Mammary epithelial cell (primary cell): ENCODE data around the gene LCORL.

ENCODE experiments used
- EZH2 ChIP-seq: IDR thresholded peaks from 2 replicates; pipeline ENCODE4 v1.6.1; 2012; ENCODE audit warnings: low read length, inconsistent platforms, borderline replicate concordance
- TF ChIP-seq, protein P1 (sequence below), 2 donors: IDR thresholded peaks in 1 of 2; conservative IDR thresholded peaks in 1 of 2; 2 replicates each; pipeline ENCODE4 v1.5.1; 2011 to 2012; ENCODE audit warnings: inconsistent platforms in 2 of 2, low read length in 2 of 2, mild to moderate bottlenecking in 2 of 2, control low read depth in 1 of 2, low read depth in 1 of 2; ENCODE audit not compliant: insufficient read depth in 1 of 2; ENCODE audit errors: extremely low read depth in 1 of 2

DNA sequence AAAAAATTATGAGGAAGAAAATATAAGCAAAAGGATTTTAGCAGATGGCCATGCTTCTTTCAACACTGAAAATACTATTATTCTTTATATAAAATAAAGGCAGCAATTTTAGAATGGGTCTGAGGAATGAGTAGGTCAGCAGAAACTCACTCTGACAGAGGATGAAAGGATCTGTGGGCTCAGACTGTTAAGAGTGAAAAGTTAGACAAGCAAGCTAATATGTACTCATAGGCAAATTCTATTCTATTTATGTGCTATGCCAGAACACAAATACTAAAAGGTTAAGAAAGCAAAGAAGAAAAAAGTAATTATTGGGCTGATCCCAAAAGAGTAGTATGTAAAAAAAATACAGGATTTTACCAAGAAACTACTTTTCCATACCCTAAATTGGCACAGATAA, 13.9 kb downstream of the LCORL start:
- TF ChIP-seq, protein P1, sequence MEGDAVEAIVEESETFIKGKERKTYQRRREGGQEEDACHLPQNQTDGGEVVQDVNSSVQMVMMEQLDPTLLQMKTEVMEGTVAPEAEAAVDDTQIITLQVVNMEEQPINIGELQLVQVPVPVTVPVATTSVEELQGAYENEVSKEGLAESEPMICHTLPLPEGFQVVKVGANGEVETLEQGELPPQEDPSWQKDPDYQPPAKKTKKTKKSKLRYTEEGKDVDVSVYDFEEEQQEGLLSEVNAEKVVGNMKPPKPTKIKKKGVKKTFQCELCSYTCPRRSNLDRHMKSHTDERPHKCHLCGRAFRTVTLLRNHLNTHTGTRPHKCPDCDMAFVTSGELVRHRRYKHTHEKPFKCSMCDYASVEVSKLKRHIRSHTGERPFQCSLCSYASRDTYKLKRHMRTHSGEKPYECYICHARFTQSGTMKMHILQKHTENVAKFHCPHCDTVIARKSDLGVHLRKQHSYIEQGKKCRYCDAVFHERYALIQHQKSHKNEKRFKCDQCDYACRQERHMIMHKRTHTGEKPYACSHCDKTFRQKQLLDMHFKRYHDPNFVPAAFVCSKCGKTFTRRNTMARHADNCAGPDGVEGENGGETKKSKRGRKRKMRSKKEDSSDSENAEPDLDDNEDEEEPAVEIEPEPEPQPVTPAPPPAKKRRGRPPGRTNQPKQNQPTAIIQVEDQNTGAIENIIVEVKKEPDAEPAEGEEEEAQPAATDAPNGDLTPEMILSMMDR (conservative IDR thresholded peaks at IDR 0.05 in 1 of 2, IDR thresholded peaks at IDR 0.05 in 1 of 2; ENCODE audit: extremely low read depth in 1 of 2, insufficient read depth in 1 of 2, low read depth in 1 of 2, low read length in 2 of 2), result no peak
- TF ChIP-seq EZH2, result no peak
